HG03439 (cell line): ENCODE results near the gene ARNT2.
"Not testable (repeated sequence)": the region's sequence is repeated elsewhere in the genome, so short reads cannot be mapped to it uniquely, and the experiment has no call there.

Experiments
- ATAC-seq: cut with Tn5 transposase; IDR thresholded peaks from one replicate; pipeline ENCODE4 v1.9.1; 2021; ENCODE audit warnings: mild to moderate bottlenecking, moderate library complexity; ENCODE audit not compliant: unreplicated experiment

Gene ARNT2

DNA sequence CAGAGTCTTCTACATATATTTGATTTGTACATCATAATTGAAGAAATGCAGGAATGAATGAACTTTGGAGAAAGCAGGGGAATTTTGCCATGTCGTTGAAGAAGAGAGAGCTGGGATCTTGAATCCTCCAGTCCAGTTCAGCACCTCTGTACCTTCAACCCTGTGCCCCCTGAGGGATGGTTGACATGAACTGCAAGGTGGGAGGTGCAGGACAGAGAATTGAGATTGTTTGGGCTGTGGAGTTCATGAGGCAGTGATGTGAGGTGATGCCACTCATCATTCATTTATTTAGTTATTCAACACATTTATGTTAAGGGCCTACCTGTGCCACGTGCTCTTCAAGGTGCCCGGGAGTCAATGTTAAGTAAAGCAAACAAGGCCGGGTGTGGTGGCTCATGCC lies 104.6 kb downstream of the ARNT2 start:
- ATAC-seq = no peak

DNA sequence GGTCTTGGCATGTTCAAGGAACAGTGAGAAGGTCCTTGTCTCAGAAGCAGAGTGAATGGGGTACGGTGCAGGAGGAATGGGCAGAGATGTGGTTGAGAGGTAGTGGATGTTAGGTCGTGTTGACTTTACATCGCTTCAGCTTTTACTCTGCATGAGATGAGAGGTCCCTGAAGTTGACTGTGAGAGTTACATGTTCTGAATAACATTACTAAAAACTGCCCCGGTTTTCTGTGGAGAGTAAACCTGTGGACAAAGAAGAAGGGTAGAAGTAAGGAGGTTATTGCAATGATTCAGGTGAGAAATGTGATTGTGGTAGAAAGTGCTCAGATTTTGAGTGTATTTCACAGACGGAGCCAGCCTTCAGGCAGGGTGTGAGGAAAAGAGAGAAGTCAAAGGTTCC lies 105.6 kb downstream of the ARNT2 start:
- ATAC-seq = no peak

DNA sequence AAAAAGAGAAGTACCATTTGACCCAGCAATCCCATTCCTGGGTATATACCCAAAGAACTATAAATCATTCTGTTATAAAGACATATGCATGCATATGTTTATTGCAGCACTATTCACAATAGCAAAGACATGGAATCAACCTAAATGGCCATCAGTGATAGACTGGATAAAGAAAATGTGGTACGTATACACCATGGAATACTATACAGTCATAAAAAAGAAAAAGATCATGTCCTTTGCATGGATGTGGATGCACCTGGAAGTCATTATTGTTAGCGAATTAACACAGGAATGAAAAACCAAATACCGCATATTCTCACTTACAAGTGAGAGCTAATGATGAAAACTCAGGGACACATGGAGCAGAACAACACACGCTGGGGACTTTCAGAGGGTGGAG lies 106.8 kb downstream of the ARNT2 start:
- not testable (repeated sequence) for ATAC-seq

DNA sequence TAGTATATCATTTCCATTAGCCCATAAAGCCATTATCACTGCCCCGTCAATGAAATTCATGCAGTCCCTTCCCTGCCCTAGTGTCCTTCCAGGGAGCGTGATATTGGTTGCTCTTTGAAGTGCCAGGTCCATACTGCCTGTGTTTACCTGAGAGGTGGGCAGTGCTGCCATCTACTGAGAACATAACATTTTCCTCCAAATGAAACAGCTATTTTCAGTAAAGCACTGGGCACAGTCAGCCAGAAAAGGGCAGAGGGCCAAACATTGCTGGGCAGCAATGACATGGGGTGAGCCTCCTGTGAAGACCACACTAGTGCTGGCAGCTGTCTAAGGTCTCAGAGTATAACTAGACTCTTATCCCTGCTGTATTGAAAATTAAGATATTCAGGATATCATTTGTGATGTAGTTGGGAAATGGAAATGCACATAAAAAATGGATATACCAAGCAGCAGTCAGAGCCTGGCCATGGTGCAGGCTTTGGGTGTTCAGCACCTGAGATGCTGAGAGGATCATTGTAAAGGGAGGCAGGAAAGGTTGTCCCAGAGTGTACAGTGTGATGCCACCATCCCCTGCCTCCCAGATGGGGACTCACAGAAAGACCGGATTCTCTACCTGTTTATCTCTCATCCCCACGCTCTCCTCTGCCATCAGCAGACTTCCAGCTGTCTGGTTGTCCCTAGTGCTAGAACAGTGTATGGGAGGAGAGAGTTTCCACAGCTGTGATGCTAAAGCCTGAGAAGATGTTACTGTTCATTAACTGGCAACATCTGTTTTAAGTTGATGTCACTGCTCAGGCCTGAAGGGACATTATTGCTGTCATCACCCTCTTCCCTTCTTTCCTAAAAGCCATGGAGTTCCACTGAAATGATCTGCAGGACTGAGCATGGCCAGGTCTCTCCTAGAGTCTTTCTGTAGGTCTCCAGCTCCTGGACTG lies 108.8 kb downstream of the ARNT2 start:
- no peak for ATAC-seq

DNA sequence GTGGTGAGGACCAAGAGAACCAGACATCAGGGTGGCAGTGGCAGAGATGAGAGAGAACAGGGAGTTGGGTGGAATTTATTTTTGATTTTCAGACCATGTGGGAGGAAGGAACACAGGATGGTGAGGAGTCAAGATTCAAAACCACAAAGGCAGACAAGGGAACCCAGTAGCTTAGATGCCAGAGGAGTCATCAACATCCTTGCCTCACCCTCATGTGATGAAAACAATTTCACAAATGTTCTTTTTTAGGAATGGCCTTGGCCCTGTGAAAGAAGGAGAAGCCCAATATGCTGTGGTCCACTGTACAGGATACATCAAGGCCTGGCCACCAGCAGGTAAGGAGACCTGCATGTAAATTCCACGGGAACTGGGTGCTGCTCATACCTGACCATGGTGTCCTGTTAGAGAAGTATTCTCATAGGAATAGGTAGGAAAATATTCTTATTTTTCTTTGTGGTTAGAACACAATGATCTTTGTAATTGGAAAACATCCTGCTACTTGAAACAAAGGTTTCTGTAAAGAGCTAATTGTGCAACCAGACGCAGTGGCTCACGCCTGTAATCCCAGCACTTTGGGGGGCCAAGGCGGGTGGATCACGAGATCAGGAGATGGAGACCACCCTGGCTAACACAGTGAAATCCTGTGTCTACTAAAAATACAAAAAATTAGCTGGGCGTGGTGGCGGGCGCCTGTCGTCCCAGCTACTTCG lies 110.0 kb downstream of the ARNT2 start:
- ATAC-seq = no peak

DNA sequence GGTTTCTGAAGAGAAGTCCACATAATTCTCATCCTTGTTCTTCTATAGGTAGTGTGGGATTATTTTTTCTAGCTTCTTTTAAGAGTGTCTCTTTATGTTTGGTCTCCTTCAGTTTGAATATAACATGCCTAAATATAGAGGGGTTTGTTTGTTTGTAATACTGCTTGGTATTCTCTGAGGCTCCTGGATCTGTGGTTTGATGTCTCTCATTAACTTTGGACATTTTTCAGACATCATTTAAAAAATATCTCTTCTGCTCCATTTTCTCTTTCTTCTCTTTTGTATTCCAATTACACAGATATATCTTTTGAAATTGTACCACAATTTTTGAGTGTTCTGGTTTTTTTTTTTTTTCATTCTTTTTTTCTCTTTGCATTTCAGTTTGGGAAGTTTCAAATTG lies 113.1 kb downstream of the ARNT2 start:
- no peak for ATAC-seq

DNA sequence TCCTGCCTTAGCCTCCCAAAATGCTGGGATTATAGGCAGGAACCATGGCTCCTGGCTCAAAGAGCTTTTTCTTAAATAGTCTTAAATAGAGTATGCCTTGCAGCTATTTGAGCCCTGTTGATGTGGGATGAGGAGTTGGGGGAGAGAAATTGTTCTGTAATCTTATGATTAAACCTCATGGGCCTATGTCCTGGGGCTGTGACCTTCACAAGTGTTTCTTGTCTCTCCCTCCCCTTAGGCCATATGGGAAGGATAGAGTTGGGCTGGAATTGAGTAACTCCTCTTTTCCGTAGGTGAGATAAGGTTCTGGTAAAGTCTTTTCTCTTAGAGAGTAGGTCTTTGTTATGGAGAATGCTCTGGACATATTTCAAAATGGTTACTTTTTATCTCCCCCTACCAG lies 114.3 kb downstream of the ARNT2 start:
- no peak for ATAC-seq

DNA sequence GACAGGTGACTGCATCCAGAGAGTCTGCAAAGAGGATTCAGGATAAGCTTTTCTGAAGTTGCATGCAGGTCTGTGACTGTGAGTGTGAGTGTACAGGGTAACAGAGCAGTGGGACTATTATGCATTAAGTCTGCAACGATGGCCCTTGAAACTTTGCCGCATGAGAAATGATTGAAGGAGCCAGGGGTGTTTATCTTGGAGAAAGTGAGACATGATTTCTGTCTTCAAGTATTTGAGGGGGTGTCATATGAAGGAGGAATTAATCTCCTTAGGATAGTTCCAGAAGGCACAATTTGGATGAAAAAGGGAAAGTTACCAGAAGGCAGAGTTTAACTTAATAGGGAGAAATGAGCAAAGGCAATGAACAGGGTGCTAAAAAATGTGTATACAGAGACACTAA lies 119.6 kb downstream of the ARNT2 start:
- no peak for ATAC-seq

DNA sequence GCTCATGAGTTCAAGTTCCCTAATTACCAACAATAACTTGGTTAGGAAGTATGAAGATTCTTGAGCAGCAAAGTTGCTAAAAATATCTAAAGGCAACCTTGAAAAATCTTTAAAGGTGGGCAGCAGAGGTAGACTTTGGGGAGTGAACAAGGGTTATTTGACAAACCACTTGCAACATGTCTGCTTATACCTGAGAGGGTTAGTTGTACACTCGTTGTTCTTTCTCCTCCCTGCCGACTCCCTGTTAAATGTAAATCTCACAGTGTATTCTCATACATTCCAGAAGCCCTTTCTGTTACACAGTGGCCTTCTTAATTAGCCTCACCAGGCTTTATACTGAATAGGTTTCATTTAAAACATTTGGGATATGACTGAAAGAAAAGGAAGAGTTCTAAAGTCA lies 121.7 kb downstream of the ARNT2 start:
- no peak for ATAC-seq

DNA sequence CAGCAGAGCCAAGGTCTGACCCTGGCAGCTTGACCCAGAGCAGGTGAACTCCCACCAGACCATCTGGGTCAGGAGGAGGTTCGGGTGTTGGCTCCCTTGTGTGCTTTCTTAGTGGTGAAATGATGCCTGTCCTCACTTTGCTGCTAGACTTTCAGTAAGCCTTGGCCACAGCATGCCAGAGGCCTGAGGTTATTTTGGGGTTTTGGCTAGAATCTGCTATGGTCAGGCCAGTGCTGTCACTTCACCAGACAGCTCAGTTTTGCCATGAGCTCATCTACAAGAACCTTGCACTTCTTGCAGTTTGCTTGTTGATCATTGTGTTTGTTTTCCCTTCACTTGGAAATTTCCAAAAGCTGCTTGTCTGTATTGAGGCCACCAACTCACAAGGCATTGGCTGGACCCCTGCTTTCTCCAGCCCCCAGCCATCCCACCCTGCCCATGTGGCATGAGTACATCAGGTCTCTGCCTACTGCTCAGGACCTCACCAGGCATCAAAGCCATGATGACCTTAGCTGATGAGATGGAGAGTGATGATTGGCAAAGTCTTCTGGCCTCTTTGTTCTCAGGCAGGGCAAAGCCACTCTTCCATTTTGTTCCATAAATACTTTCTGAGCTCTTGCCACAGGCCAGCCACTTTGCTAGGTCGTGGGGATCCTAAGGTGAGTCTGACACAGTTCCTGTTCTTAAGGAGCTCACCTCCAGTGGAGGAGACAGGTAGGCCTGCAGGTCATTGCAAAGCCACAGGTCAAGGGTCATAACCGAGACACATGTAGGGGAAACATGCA lies 122.6 kb downstream of the ARNT2 start:
- no peak for ATAC-seq

DNA sequence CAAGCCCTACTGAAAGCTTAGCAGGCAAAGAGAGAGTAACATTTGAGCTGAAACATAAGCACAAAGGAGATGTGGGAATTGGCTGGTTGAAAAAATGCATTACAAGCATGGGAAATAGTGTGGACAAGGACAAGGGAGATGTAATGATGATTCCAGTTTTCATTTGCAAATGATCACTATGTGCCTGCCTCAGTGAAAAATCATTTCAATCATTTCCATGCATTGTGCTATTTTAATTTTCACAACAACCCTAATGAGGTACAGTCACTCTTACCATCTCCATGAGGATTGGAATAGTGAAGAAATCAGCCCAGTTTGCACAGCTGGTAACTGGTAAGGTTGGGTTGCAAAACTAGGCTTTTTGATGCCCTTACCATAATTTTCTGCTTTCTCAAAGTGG lies 123.2 kb downstream of the ARNT2 start:
- no peak for ATAC-seq

DNA sequence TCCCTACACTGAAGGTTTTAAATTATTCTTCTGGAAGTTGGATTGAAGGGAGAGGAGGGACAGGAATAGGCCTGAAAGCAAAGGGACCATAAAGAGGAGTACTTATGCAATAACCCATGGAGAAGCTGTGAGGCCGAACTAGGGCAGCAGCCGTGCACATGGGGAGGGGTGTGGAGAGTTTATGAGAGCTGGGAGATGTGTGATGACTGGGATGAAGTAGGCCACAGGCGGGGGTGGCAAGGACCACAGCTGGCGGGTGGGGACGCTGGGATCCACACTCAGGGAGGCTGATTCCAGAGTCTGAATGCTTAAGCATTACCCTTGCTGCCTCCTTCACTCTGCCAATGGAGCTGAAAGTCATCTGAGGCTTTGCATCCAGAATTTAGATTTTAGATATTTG lies 123.8 kb downstream of the ARNT2 start:
- ATAC-seq = no peak

DNA sequence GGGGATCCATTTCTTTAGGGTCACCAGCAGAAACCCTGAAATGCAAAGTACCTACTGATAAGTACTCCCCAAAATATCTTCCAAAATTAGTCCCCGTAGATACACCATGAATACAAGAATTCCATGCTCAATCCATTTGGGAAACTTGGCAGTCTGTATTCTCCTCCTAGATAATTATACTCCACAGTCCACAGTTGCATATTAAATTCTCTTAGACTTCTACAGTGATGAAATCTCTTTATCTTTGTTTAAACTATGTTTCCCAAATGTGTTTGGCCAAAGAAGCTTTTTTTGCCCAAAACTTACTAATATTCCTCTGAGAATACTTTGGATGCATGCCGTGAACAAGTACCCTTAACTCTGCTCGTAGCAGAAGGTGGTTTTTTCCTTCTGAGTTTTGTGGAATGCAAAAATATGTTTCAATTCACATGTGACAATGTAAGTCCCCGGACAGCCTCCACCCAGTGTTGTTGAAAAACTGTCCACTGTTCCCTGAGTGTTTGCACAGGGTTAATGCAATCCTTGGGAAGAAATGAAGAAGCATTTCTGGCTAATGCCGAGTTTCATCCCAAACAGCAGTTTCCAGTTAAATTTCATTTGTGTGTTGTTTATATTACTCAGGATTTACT lies 126.7 kb downstream of the ARNT2 start:
- ATAC-seq = no peak

DNA sequence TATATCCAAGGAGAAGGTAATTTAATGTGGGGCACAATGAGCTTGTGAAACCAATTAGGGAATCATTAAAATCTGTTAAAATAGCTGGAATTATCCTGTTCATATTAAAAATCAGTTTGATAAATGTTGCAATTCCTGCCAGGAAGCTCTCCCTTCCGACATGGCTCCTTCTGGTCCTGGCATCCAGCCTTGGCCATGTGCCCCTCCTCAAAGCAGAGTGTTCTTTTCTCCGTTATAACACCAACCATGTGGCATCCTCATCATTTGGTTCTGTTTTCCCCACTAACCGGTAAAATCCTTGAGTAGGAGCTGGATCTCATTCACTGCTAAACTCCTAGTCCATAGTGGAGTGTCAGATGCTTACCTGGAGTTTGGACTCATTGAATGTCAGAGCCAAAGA lies 127.2 kb downstream of the ARNT2 start:
- ATAC-seq = no peak

DNA sequence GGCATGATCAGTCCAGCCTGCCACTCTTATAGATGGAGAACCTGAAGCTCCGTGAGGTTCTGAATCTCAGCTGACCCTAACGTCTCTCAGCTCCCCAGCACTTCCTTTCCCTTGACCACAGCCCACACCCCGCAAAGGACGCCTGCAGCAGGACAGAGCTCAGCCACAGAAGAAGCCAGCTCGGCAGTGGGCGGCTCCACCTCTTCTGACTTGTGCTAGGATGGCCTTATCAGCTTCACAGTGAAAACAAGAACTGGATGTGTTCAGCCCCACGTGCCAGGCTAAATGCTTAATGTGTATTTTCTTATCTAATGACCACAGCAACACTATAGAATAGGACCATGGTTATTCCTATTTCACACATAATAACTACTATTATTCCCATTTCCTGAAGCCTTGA lies 127.6 kb downstream of the ARNT2 start:
- ATAC-seq = no peak

DNA sequence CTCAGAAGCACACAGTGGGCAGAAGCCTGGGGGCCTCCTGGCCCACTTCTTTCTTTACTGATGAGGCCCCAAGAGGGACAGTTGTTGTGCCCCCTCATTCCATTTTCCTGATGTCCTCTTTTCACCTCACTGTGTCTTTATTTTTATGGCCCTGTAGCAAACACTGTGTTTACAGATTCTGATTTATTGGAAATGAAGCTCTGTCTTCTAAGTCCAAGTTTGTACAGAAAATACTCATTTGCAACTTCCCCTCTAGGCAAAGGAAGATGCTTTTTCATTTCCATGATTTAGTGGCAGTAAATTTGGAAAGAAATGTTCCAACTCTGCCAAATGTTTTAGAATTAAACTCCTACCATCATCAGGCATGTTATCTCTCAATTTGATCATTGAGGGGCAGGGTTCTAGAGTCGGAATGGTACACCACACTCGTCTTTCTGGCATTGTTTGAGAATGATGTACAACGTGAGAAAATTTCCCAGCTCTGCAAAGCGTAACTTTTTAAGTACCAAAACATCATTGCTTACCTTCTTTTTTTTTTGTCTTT lies 129.7 kb downstream of the ARNT2 start:
- ATAC-seq = no peak

DNA sequence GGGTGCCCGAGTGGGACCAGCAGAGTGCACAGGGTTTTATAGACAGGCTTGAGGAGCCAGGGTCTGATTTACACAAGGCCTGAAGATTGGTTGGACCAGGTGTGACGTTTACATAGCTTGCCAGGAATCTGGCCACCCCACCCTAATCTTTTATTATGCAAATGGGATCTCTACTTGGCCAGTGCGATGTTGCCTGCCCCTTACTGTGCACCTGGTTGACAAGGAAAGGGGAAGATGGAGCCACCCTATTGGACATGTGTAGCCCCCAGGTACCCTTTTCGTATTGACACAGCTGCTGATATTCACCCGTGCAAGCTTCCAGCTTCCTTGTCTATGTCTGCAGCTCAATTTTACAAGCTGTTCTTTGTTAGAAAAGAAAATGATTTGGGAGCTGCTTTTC lies 132.0 kb downstream of the ARNT2 start:
- ATAC-seq = no peak

DNA sequence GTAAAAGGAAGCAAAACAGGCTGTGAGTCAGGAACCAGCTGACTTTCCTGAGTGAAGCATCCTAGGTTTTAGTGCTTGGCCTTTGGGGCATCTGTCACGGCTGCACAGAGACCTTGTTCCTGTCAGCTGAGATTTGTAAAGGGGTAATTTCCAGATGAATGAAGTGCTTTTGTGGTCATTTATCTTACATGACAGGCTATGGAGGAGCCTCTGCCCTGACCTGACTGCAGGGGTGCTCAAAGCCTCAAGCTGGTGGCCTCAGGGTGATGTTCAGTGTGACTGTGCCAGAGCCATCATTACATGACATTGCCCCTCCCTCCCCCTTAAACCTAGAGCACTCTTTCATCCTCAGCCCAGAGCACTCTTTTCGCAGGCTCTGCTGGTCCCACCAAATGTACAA lies 132.5 kb downstream of the ARNT2 start:
- ATAC-seq = no peak

DNA sequence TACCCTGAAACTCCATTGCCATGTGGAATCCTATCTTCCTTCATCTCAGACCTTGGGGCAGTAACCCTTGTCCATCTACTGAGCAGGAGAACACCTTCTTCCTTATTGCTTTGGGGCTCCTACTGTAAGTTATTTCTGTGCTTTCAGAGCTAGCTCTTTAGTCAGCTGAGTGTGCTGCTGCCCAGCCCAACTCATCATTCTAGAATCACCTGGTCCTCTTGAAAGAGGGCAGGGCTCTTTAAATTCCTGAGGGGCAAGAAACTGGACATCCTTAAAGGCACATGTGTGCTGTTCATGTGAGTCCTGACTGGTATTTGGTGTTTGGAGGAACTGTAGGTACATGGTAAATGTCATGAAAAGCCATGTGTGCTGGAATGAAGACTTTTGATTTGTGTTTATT lies 140.9 kb downstream of the ARNT2 start:
- no peak for ATAC-seq

DNA sequence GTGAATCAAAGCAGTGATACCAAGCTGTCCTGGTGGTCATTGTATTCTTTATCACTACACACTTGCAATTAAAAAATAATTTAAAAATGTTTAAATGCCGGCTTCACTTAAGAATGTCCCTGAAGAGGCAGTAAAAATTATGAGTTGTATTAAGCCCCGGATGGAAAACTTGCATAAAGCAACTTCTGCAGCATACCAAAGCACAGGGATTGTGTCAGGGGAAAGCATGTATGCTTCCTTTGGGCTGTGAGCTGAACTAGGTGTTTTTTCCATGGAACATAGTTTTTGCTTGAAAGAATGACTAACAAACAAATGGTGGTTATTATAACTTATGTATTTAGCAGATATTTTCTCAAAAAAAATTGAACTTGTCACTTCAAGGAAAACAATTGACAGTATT lies 143.1 kb downstream of the ARNT2 start:
- no peak for ATAC-seq

DNA sequence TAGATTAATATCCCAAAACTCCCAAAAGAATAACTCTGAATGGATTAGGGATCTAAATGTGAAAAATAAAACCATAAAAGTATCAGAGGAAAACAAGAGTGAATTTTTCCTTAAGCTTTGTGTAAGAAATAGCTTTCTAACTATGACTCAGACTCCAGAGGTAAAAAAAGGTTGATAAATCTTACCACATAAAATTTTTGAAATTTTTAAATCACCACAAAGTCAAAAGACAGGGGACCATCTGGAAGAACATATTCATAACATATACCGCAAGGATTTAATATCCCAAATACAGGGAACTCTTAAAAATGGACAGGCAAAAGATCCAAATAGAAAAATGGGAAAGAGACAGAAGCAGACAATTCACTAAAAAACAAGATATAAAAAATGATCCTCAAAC lies 145.0 kb downstream of the ARNT2 start:
- no peak for ATAC-seq
